HG03520 (cell line): ENCODE data around the gene FOXI2.

Source experiments
- ATAC-seq: cut with Tn5 transposase; IDR thresholded peaks from one replicate; pipeline ENCODE4 v1.9.1; 2021; ENCODE audit warnings: mild to moderate bottlenecking, moderate library complexity; ENCODE audit not compliant: unreplicated experiment

FOXI2 gene

GRCh38 chr10:127740596-127740995 is 3.6 kb downstream of the FOXI2 start:
- ATAC-seq = no peak

DNA sequence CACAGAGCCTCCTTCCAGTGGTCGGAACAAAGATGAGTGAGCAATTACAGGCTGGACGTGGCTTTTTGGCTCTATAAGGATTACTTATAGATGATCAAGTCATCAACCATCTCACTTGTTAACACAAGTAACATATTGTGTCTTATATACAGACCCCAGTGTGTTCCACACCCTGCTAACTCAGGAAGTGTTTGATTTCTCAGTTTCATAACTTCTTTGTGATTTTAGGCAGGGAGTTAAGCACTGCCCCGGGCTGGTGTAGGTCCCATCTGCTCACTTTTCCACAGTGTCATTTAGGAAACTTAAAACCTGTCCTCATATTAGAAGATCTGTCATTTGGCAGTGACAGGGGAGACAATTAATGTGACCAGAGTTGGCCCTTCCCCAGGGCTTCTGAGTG is 6.2 kb downstream of the FOXI2 start:
- no peak for ATAC-seq

DNA sequence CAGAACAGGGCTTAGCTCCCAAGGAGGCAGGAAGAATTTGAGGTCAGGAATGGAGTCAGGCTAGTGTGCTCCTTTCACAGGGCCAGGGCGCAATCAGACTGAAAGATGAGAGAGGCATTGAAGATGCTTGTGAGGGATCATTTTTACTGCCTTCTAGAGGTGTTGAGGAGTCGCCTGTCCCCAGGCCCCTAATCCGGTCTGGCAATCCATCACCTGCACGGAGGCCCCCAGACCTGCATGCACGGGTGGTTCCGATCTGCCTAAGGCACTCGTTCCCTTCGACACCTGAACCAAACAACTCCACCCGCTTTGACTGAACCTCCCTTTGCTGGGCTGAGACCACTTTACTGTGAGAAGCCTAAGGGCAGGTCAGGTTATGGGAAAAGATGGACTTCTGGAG is 8.0 kb downstream of the FOXI2 start:
- ATAC-seq = no peak

- ATAC-seq = no peak
These were observed 8.9 kb downstream of the FOXI2 start for GRCh38 chr10:127745861-127746260.

DNA sequence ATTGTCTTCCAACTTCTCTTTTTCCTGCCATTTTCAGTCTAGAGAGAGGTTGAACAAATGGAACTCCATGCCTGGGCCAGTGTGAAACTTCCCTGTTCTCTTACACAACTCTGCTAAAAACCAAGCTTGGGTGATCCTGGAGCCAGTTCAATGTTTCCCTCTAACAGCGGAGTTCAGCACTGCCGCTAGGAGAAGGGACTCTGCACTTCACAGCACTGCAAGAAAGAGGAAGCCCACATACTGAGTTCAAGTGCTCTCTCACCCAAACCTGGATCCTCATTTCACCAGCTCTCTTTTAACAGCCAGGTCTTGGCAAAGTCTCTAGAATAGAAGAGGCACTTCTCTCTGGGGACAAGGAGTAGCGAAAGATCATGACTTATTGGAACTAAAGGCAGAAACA is 18.8 kb downstream of the FOXI2 start:
- no peak for ATAC-seq

GRCh38 chr10:127756264-127756663 is 19.3 kb downstream of the FOXI2 start:
- no peak for ATAC-seq

GRCh38 chr10:127757033-127757432 is 20.0 kb downstream of the FOXI2 start:
- no peak for ATAC-seq

DNA sequence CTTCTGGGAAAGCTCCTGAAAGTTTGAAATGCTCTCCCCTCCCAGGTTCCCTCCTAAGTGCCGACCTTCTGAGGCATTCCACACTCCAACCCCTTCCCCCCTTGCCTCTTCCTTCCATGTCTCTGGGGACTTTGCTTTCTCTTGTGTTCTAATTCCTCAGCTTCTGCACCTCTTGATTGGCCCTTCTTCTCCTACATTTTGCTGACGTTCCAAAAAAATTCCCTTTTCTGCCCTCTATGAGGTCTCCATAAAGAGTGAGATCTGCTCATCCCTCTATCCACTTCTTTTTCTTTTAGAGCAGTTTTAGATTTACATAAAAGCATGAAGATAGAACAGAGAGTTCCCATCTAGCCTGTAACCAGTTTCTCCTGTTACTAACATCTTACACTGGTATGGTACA is 22.3 kb downstream of the FOXI2 start:
- ATAC-seq = no peak

DNA sequence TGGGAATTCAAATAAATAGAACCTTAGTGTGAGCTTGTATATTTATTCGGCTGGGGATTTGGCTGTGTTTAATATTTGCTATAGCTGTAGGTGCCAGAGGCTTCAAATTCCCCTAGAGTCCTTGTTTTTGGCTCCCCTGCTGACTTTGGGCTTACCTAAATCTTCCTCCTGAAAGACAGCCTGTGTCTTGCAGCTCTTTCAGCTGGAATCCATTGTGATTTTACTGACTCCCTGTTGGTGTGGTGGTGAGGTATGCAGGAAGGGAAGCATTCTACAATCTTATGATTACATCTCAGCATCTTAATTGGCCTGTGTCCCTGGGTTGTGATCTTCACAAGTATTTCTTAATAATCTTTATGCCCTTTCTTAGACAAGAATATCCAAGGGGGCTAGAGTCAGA is 25.9 kb downstream of the FOXI2 start:
- no peak for ATAC-seq

GRCh38 chr10:127774766-127775559 is 38.0 kb downstream of the FOXI2 start:
- no peak for ATAC-seq

GRCh38 chr10:127776816-127777215 is 39.8 kb downstream of the FOXI2 start:
- ATAC-seq = no peak

DNA sequence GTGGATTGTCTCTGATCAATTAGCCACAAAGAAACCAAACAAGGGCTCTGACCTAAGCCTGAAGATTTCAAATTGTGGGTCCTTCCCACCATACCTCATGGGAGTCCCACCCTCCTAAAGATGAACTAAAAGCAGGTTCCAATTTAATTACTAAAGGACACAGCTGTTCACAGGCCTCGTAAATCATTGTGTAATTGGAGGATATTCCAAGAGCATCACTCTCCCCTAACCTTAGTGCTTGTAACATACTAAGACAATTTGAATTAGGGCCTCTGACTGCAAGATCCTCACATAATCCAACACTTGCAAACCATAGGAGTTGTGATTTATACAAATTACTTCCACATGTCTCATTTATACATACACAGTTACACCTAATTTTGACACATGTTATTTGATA is 44.4 kb downstream of the FOXI2 start:
- no peak for ATAC-seq

GRCh38 chr10:127787873-127788272 is 50.9 kb downstream of the FOXI2 start:
- ATAC-seq = no peak

- no peak for ATAC-seq
These were observed 53.2 kb downstream of the FOXI2 start for GRCh38 chr10:127790066-127790624.
